T-helper 9 cell (primary cell): Measurements from ENCODE around the gene DTL.

Experiments used
- DNase-seq: peaks from one replicate; pipeline ENCODE4 v3.0.0-alpha.2; 2020

Gene DTL

GRCh38 chr1:212135166-212135565 lies 99.6 kb downstream of the DTL start:
- no peak for DNase-seq

GRCh38 chr1:212137854-212138253 lies 102.3 kb downstream of the DTL start:
- DNase-seq = no peak

- no peak for DNase-seq
Measured at GRCh38 chr1:212138457-212138856, 102.9 kb downstream of the DTL start.

- DNase-seq = no peak
Measured at GRCh38 chr1:212139526-212140135, 104.1 kb downstream of the DTL start.

- no peak for DNase-seq
Measured at GRCh38 chr1:212141404-212141803, 105.9 kb downstream of the DTL start.

- DNase-seq = no peak
Measured at GRCh38 chr1:212142883-212143530, 107.5 kb downstream of the DTL start.

- no peak for DNase-seq
Measured at GRCh38 chr1:212147581-212148033, 112.1 kb downstream of the DTL start.

- DNase-seq = no peak
Measured at GRCh38 chr1:212149566-212149965, 114.0 kb downstream of the DTL start.

- DNase-seq = no peak
Measured at GRCh38 chr1:212152308-212152693, 116.8 kb downstream of the DTL start.

GRCh38 chr1:212152869-212153268 lies 117.3 kb downstream of the DTL start:
- DNase-seq = no peak

- DNase-seq = no peak
Measured at GRCh38 chr1:212153635-212154034, 118.1 kb downstream of the DTL start.
